Keratinocyte (primary cell): ENCODE results near the gene CAPN2. TPM values are rescaled to one million over a fixed set of nuclear protein-coding genes. Genes with fewer than 3 reads are reported as not detected.

Source experiments
- DNase-seq: peaks from one replicate; pipeline ENCODE4 v3.0.0-alpha.2; 2011; ENCODE audit warnings: low read depth, missing footprints, low spot score
- FAIRE-seq: peaks from 2 replicates; lab custom pipeline; 2011; peaks lifted over from hg19 to GRCh38; lab: Jason Lieb, UNC
- H2AFZ ChIP-seq: 2 replicates; pipeline ENCODE4 v1.6.0; 2012; ENCODE audit warnings: low read length, control low read depth, inconsistent platforms; ENCODE audit not compliant: control insufficient read depth
- H3K27ac ChIP-seq: 2 replicates; pipeline ENCODE4 v1.5.1; 2011; ENCODE audit warnings: low read length; ENCODE audit not compliant: control insufficient read depth, insufficient read depth
- H3K27me3 ChIP-seq: 3 replicates; pipeline ENCODE4 v1.6.0; 2011; ENCODE audit warnings: low read length; ENCODE audit not compliant: control insufficient read depth, insufficient read depth; ENCODE audit errors: extremely low read depth
- H3K36me3 ChIP-seq, 2 experiments: 2 replicates in 1 of 2; 3 replicates in 1 of 2; pipeline ENCODE4 v1.5.1; 2011; ENCODE audit warnings: low read length in 2 of 2, mild to moderate bottlenecking in 1 of 2; ENCODE audit not compliant: control insufficient read depth in 2 of 2, insufficient read depth in 2 of 2; ENCODE audit errors: extremely low read depth in 1 of 2
- H3K4me1 ChIP-seq: 3 replicates; pipeline ENCODE4 v1.5.1; 2011; ENCODE audit warnings: low read length; ENCODE audit not compliant: control insufficient read depth, insufficient read depth; ENCODE audit errors: extremely low read depth
- H3K4me2 ChIP-seq: 3 replicates; pipeline ENCODE4 v1.6.0; 2011; ENCODE audit warnings: low read depth, low read length; ENCODE audit not compliant: control insufficient read depth, insufficient read depth; ENCODE audit errors: extremely low read depth
- H3K4me3 ChIP-seq, 3 experiments: fragments of 200-600 bp in 1 of 3; sonication (generic) in 1 of 3; 2 replicates in 2 of 3; 3 replicates in 1 of 3; pipeline ENCODE4 v1.5.1; 2011 to 2016; ENCODE audit warnings: low read length in 3 of 3, mild to moderate bottlenecking in 3 of 3, control low read depth in 2 of 3, inconsistent platforms in 1 of 3, low read depth in 1 of 3, mixed read lengths in 1 of 3, mixed run types in 1 of 3, moderate library complexity in 1 of 3; ENCODE audit not compliant: control insufficient read depth in 2 of 3, insufficient read depth in 2 of 3; ENCODE audit errors: extremely low read depth in 1 of 3
- H3K79me2 ChIP-seq: 2 replicates; pipeline ENCODE4 v1.6.0; 2012; ENCODE audit warnings: low read length; ENCODE audit not compliant: control insufficient read depth, insufficient read depth
- H3K9ac ChIP-seq: 3 replicates; pipeline ENCODE4 v1.6.0; 2011; ENCODE audit warnings: low read length; ENCODE audit not compliant: control insufficient read depth, insufficient read depth; ENCODE audit errors: extremely low read depth
- H3K9me1 ChIP-seq: 3 replicates; pipeline ENCODE4 v1.6.0; 2011; ENCODE audit warnings: low read length; ENCODE audit not compliant: control insufficient read depth, insufficient read depth; ENCODE audit errors: extremely low read depth
- H3K9me3 ChIP-seq: 2 replicates; pipeline ENCODE4 v1.5.1; 2012; ENCODE audit warnings: low read depth, low read length; ENCODE audit not compliant: control insufficient read depth
- H4K20me1 ChIP-seq: 3 replicates; pipeline ENCODE4 v1.6.0; 2011; ENCODE audit warnings: low read length; ENCODE audit not compliant: control insufficient read depth, insufficient read depth; ENCODE audit errors: extremely low read depth
- EZH2 ChIP-seq: IDR thresholded peaks from one replicate; pipeline ENCODE4 v1.6.1; 2012; ENCODE audit warnings: inconsistent platforms, mild to moderate bottlenecking, low read length, moderate library complexity
- dilution Hi-C: fragments of 300-500 bp; cut with MboI; formaldehyde crosslinking; loops from one replicate; pipeline ENCODE4 v1.7.0; 2020; ENCODE audit warnings: low sequenced_read_pairs; ENCODE audit not compliant: extremely low pct_ligation_motif_present
- polyA plus RNA-seq, 5 experiments: library from polyadenylated mRNA; depleted of rRNA in 3 of 5; stranded (reverse) in 3 of 5; stranded (forward) in 1 of 5; unstranded in 1 of 5; fragments of >200 nt; gene quantifications; 1 replicate in 1 of 5; 2 replicates in 3 of 5; 3 replicates in 1 of 5; pipeline versions ENCODE4 v1.2.1 to v1.2.3, GENCODE V29; 2011 to 2012; ENCODE audit warnings: missing spikeins in 2 of 5, low read depth in 1 of 5, low replicate concordance in 1 of 5
- TF ChIP-seq, protein P1 (sequence below), 3 experiments: IDR thresholded peaks in 1 of 3; conservative IDR thresholded peaks in 1 of 3; optimal IDR thresholded peaks in 1 of 3; 2 replicates in 2 of 3; 3 replicates in 1 of 3; pipeline versions ENCODE3 to v1.5.1; 2011; ENCODE audit warnings: low read length in 3 of 3, mild to moderate bottlenecking in 3 of 3, moderate library complexity in 2 of 3, control low read depth in 1 of 3, inconsistent platforms in 1 of 3; ENCODE audit not compliant: insufficient read depth in 2 of 3; ENCODE audit errors: extremely low read depth in 1 of 3

Gene CAPN2
- polyA plus RNA-seq, 1 donor (not counting 4 experiments of a cell fraction or from before 2014, with no cell fraction given) = 366 TPM

- TF ChIP-seq, protein P1, sequence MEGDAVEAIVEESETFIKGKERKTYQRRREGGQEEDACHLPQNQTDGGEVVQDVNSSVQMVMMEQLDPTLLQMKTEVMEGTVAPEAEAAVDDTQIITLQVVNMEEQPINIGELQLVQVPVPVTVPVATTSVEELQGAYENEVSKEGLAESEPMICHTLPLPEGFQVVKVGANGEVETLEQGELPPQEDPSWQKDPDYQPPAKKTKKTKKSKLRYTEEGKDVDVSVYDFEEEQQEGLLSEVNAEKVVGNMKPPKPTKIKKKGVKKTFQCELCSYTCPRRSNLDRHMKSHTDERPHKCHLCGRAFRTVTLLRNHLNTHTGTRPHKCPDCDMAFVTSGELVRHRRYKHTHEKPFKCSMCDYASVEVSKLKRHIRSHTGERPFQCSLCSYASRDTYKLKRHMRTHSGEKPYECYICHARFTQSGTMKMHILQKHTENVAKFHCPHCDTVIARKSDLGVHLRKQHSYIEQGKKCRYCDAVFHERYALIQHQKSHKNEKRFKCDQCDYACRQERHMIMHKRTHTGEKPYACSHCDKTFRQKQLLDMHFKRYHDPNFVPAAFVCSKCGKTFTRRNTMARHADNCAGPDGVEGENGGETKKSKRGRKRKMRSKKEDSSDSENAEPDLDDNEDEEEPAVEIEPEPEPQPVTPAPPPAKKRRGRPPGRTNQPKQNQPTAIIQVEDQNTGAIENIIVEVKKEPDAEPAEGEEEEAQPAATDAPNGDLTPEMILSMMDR (optimal IDR thresholded peaks at IDR 0.05 in 1 of 3, IDR thresholded peaks at IDR 0.05 in 1 of 3, conservative IDR thresholded peaks at IDR 0.05 in 1 of 3; ENCODE audit: extremely low read depth in 1 of 3, insufficient read depth in 2 of 3, low read length in 3 of 3) = no peak
- TF ChIP-seq EZH2 = no peak
- dilution Hi-C loops = no loop called here
- Histone ChIP-seq H3K9ac (no peak overlapping the region), H3K27me3 (no peaks in the 10 kb centered on the region), H4K20me1 (no peaks in the 10 kb centered on the region), H3K27ac (no peak overlapping the region), H3K9me1 (no peaks in the 10 kb centered on the region), H3K4me1 (no peaks in the 10 kb centered on the region), H3K36me3 (no peaks in the 10 kb centered on the region), H2AFZ (no peak overlapping the region), H3K4me3 (no peak overlapping the region), H3K79me2 (no peaks in the 10 kb centered on the region), H3K4me2 (no peak overlapping the region), H3K9me3 (no peaks in the 10 kb centered on the region)
- DNase-seq (no peak), FAIRE-seq (no peak)
These were observed 27.9 kb upstream of the CAPN2 start for GRCh38 chr1:223684488-223684792.

GRCh38 chr1:223691121-223691520, 21.2 kb upstream of the CAPN2 start:
- Histone ChIP-seq H3K9me3 (no peaks in the 10 kb centered on the region), H2AFZ (no peak overlapping the region), H3K27me3 (no peaks in the 10 kb centered on the region), H3K9me1 (peaks cover 2% of the 10 kb centered on the region), H3K36me3 (no peaks in the 10 kb centered on the region), H3K27ac (no peak overlapping the region), H3K9ac (no peak overlapping the region), H3K4me3 (no peak overlapping the region), H3K4me1 (no peaks in the 10 kb centered on the region), H4K20me1 (no peaks in the 10 kb centered on the region), H3K79me2 (no peaks in the 10 kb centered on the region), H3K4me2 (no peak overlapping the region)
- no peak for FAIRE-seq
- no peak for TF ChIP-seq EZH2
- TF ChIP-seq, protein P1 (optimal IDR thresholded peaks at IDR 0.05 in 1 of 3, IDR thresholded peaks at IDR 0.05 in 1 of 3, conservative IDR thresholded peaks at IDR 0.05 in 1 of 3; ENCODE audit: extremely low read depth in 1 of 3, insufficient read depth in 2 of 3, low read length in 3 of 3) = no peak
- DNase-seq = no peak
- dilution Hi-C loops = no loop called here
